H1 (cell line): ENCODE results near the gene TOM1L2. TPM values are rescaled to one million over a fixed set of nuclear protein-coding genes. Genes with fewer than 3 reads are reported as not detected.

ENCODE experiments used
- CTCF ChIA-PET: fragments of 300-600 bp; sonication (Branson Sonifier 250); formaldehyde crosslinking; loops from one replicate; lab custom pipeline; 2021; ENCODE audit not compliant: partially characterized antibody; lab: Charles Lee
- POLR2A ChIA-PET: fragments of 300-600 bp; sonication (Branson Sonifier 250); formaldehyde crosslinking; loops from one replicate; lab custom pipeline; 2021; ENCODE audit warnings: inconsistent platforms; ENCODE audit not compliant: partially characterized antibody; lab: Charles Lee
- DNase-seq, 2 experiments: peaks; one replicate each; pipeline versions ENCODE4 v3.0.0 to v3.0.0-alpha.2; 2010 to 2022; ENCODE audit warnings: low spot score in 2 of 2, low read depth in 1 of 2, mixed read lengths in 1 of 2
- FAIRE-seq: peaks from 2 replicates; lab custom pipeline; 2011; peaks lifted over from hg19 to GRCh38; lab: Jason Lieb, UNC
- H2AFZ ChIP-seq: 2 replicates; pipeline ENCODE4 v1.8.1; 2012; ENCODE audit warnings: low read length, inconsistent platforms
- H2AK5ac ChIP-seq: 2 replicates; pipeline ENCODE4 v1.6.1; 2013; ENCODE audit warnings: low read depth, low read length
- H2BK120ac ChIP-seq: replicated peaks from 2 replicates; pipeline ENCODE3; 2013; ENCODE audit warnings: low read depth, low read length, inconsistent platforms
- H2BK12ac ChIP-seq: 2 replicates; pipeline ENCODE4 v1.6.1; 2013; ENCODE audit warnings: low read depth, low read length
- H2BK15ac ChIP-seq: 2 replicates; pipeline ENCODE4 v1.6.1; 2013; ENCODE audit warnings: low read length
- H2BK20ac ChIP-seq: 2 replicates; pipeline ENCODE4 v1.6.1; 2013; ENCODE audit warnings: low read length
- H2BK5ac ChIP-seq: 2 replicates; pipeline ENCODE4 v1.6.1; 2013; ENCODE audit warnings: low read depth, low read length
- H3K14ac ChIP-seq: 2 replicates; pipeline ENCODE4 v1.6.1; 2013; ENCODE audit warnings: inconsistent platforms; ENCODE audit not compliant: insufficient read length
- H3K18ac ChIP-seq: 2 replicates; pipeline ENCODE4 v1.6.1; 2013; ENCODE audit warnings: low read length; ENCODE audit errors: extremely low read depth
- H3K23ac ChIP-seq: 2 replicates; pipeline ENCODE4 v1.6.1; 2013; ENCODE audit warnings: inconsistent platforms; ENCODE audit not compliant: insufficient read length
- H3K23me2 ChIP-seq: 2 replicates; pipeline ENCODE4 v1.6.1; 2013; ENCODE audit warnings: low read depth, low read length
- H3K27ac ChIP-seq: 2 replicates; pipeline ENCODE4 v1.6.1; 2011; ENCODE audit warnings: low read depth, low read length, inconsistent platforms
- H3K27me3 ChIP-seq, 4 experiments: replicated peaks in 1 of 4; 1 replicate in 1 of 4; 2 replicates in 3 of 4; pipeline versions ENCODE4 v1.6.1 to v1.8.1; 2011 to 2013; ENCODE audit warnings: low read length in 3 of 4, mild to moderate bottlenecking in 3 of 4, inconsistent platforms in 2 of 4, mixed read lengths in 2 of 4, moderate library complexity in 1 of 4; ENCODE audit not compliant: control insufficient read depth in 3 of 4, insufficient read depth in 3 of 4; ENCODE audit errors: extremely low read depth in 1 of 4
- H3K36me3 ChIP-seq, 4 experiments: 2 replicates each; pipeline versions ENCODE4 v1.6.1 to v1.8.1; 2011 to 2013; ENCODE audit warnings: mild to moderate bottlenecking in 4 of 4, low read length in 3 of 4, moderate library complexity in 2 of 4, control low read depth in 1 of 4, inconsistent platforms in 1 of 4; ENCODE audit not compliant: insufficient read depth in 4 of 4, control insufficient read depth in 2 of 4
- H3K4ac ChIP-seq: replicated peaks from 2 replicates; pipeline ENCODE3; 2013; ENCODE audit warnings: low read length, low read depth, mixed read lengths, inconsistent platforms; ENCODE audit not compliant: insufficient read length
- H3K4me1 ChIP-seq, 4 experiments: replicated peaks in 1 of 4; 1 replicate in 1 of 4; 2 replicates in 3 of 4; pipeline versions ENCODE4 v1.6.1 to v1.8.1; 2011 to 2013; ENCODE audit warnings: low read length in 3 of 4, inconsistent platforms in 2 of 4, mixed read lengths in 1 of 4; ENCODE audit not compliant: insufficient read depth in 4 of 4, control insufficient read depth in 3 of 4
- H3K4me2 ChIP-seq, 2 experiments: 2 replicates each; pipeline versions ENCODE4 v1.6.1 to v1.8.1; 2011 to 2013; ENCODE audit warnings: low read depth in 2 of 2, low read length in 2 of 2, control low read depth in 1 of 2, inconsistent platforms in 1 of 2, mild to moderate bottlenecking in 1 of 2; ENCODE audit not compliant: insufficient read depth in 1 of 2
- H3K4me3 ChIP-seq, 4 experiments: fragments of 200-600, 300-600 bp in 1 of 4; sonication (generic), shearing (Covaris generic), sonication (Bioruptor Twin) in 1 of 4; 2 replicates each; pipeline versions ENCODE4 v1.5.1 to v1.8.1; 2011 to 2016; ENCODE audit warnings: low read length in 4 of 4, low read depth in 3 of 4, control low read depth in 2 of 4, inconsistent platforms in 2 of 4, mild to moderate bottlenecking in 2 of 4, mixed read lengths in 1 of 4, moderate library complexity in 1 of 4; ENCODE audit not compliant: insufficient read depth in 2 of 4; ENCODE audit errors: extremely low read depth in 1 of 4
- H3K56ac ChIP-seq: replicated peaks from 2 replicates; pipeline ENCODE3; 2013; ENCODE audit warnings: low read depth, mild to moderate bottlenecking, mixed read lengths, low read length, inconsistent platforms; ENCODE audit not compliant: insufficient read length
- H3K79me1 ChIP-seq: 2 replicates; pipeline ENCODE4 v1.6.1; 2013; ENCODE audit warnings: low read depth, low read length, control low read depth
- H3K79me2 ChIP-seq, 2 experiments: 2 replicates each; pipeline versions ENCODE4 v1.6.1 to v1.8.1; 2012 to 2013; ENCODE audit warnings: low read length in 2 of 2, mild to moderate bottlenecking in 2 of 2, inconsistent platforms in 1 of 2; ENCODE audit not compliant: insufficient read depth in 2 of 2, control insufficient read depth in 1 of 2
- H3K9ac ChIP-seq, 4 experiments: replicated peaks in 1 of 4; 1 replicate in 1 of 4; 2 replicates in 3 of 4; pipeline versions ENCODE4 v1.6.1 to v1.8.1; 2011 to 2013; ENCODE audit warnings: low read depth in 3 of 4, low read length in 3 of 4, control low read depth in 2 of 4, mild to moderate bottlenecking in 2 of 4, moderate library complexity in 2 of 4, inconsistent platforms in 1 of 4; ENCODE audit errors: extremely low read depth in 1 of 4
- H3K9me3 ChIP-seq, 2 experiments: 2 replicates each; pipeline versions ENCODE4 v1.6.1 to v1.8.1; 2012 to 2013; ENCODE audit warnings: mild to moderate bottlenecking in 2 of 2, moderate library complexity in 2 of 2, control low read depth in 1 of 2, inconsistent platforms in 1 of 2, low read depth in 1 of 2, low read length in 1 of 2, mixed read lengths in 1 of 2; ENCODE audit not compliant: insufficient read depth in 2 of 2
- H4K20me1 ChIP-seq, 2 experiments: replicated peaks in 1 of 2; 2 replicates each; pipeline versions ENCODE3 to v1.8.1; 2011 to 2013; ENCODE audit warnings: inconsistent platforms in 2 of 2, low read length in 2 of 2, mild to moderate bottlenecking in 1 of 2; ENCODE audit not compliant: insufficient read depth in 2 of 2, control insufficient read depth in 1 of 2
- H4K5ac ChIP-seq: 2 replicates; pipeline ENCODE4 v1.6.1; 2013; ENCODE audit warnings: low read length, low read depth, mixed read lengths, inconsistent platforms; ENCODE audit not compliant: insufficient read length
- H4K8ac ChIP-seq: 2 replicates; pipeline ENCODE4 v1.8.0; 2013; ENCODE audit warnings: mild to moderate bottlenecking, moderate library complexity, low read length, inconsistent platforms; ENCODE audit not compliant: insufficient read depth; ENCODE audit errors: extremely low read depth
- H4K91ac ChIP-seq: replicated peaks from 2 replicates; pipeline ENCODE3; 2013; ENCODE audit warnings: low read length, mixed read lengths, inconsistent platforms; ENCODE audit not compliant: insufficient read length
- CBX5 ChIP-seq: fragments of 300-800, 300-1000 bp; sonication (generic); IDR thresholded peaks from 2 replicates; pipeline ENCODE4 v1.7.1; 2016; ENCODE audit warnings: antibody characterized with exemption, low read length, low read depth
- CEBPB ChIP-seq: IDR thresholded peaks from 2 replicates; pipeline ENCODE4 v1.6.1; 2012; ENCODE audit warnings: low read depth, low read length
- CHD1 ChIP-seq: IDR thresholded peaks from 2 replicates; pipeline ENCODE4 v1.6.1; 2012; ENCODE audit warnings: low read depth, low read length, improper control_type of control experiment
- CREB1 ChIP-seq: IDR thresholded peaks from 2 replicates; pipeline ENCODE4 v1.6.1; 2012; ENCODE audit warnings: inconsistent platforms
- GABPA ChIP-seq: IDR thresholded peaks from 2 replicates; pipeline ENCODE4 v1.6.1; 2011; ENCODE audit warnings: mild to moderate bottlenecking, low read length, moderate library complexity, borderline replicate concordance; ENCODE audit not compliant: insufficient read depth
- HDAC2 ChIP-seq, 2 experiments: fragments of 300-600 bp in 1 of 2; sonication (generic) in 1 of 2; IDR thresholded peaks; 2 replicates each; pipeline ENCODE4 v1.6.1; 2011 to 2012; ENCODE audit warnings: low read depth in 2 of 2, low read length in 2 of 2, mild to moderate bottlenecking in 2 of 2, moderate library complexity in 2 of 2, borderline replicate concordance in 1 of 2, inconsistent platforms in 1 of 2
- JUN ChIP-seq: IDR thresholded peaks from 2 replicates; pipeline ENCODE4 v1.6.1; 2011; ENCODE audit warnings: low read depth, mild to moderate bottlenecking, improper control_type of control experiment, low read length
- KDM1A ChIP-seq: fragments of 200-600, 300-600 bp; sonication (generic); IDR thresholded peaks from 2 replicates; pipeline ENCODE4 v1.7.1; 2016; ENCODE audit warnings: mild to moderate bottlenecking, low read length, borderline replicate concordance
- POLR2AphosphoS5 ChIP-seq: IDR thresholded peaks from 2 replicates; pipeline ENCODE4 v1.6.1; 2011; ENCODE audit warnings: low read depth, low read length
- RFX5 ChIP-seq: IDR thresholded peaks from 2 replicates; pipeline ENCODE4 v1.6.1; 2011; ENCODE audit warnings: low read depth, low read length, improper control_type of control experiment, borderline replicate concordance
- WGBS, 2 experiments: shearing (Covaris generic) in 1 of 2; methylation state at CpG; one replicate each; pipeline versions ENCODE4 v1.1.6 to v1.1.7; 2013 to 2015; ENCODE audit warnings: low lambda C conversion rate in 2 of 2, mixed read lengths in 2 of 2, inconsistent platforms in 1 of 2, low coverage in 1 of 2, missing lambda C conversion rate in 1 of 2; ENCODE audit not compliant: insufficient replicate concordance in 2 of 2, insufficient coverage in 1 of 2, insufficient read length in 1 of 2; ENCODE audit errors: extremely low coverage in 1 of 2, missing lambda C conversion rate in 1 of 2; 5-methylcytosine and 5-hydroxymethylcytosine counted together
- polyA plus RNA-seq, 7 experiments: library from polyadenylated mRNA; depleted of rRNA in 3 of 7; stranded (reverse) in 5 of 7; unstranded in 2 of 7; fragments of >200 nt in 5 of 7; fragments of 200-250 nt in 2 of 7; gene quantifications; 1 replicate in 5 of 7; 2 replicates in 1 of 7; 4 replicates in 1 of 7; pipeline versions ENCODE4 v1.2.1 to v1.2.3, GENCODE V29; 2011 to 2013; ENCODE audit warnings: missing spikeins in 2 of 7, mixed read lengths in 2 of 7
- total RNA-seq: library from RNA; stranded (reverse); fragmentation: NEBNext Ultra II Directional; extraction: Animal tissue kit (Norgen Biotek cat#: 25700); gene quantifications from 2 replicates; pipeline ENCODE4 v1.2.1, GENCODE V29; 2021
- TF ChIP-seq, protein P1 (sequence below): IDR thresholded peaks from 2 replicates; pipeline ENCODE4 v1.6.1; 2012; ENCODE audit warnings: low read length, inconsistent platforms

Gene TOM1L2
- total and polyA plus RNA-seq, 2 of the 8 experiments (the other 6 are each of a cell fraction or from before 2014, with no cell fraction given): 2.0 to 3.4 TPM

- ChIA-PET POLR2A (interaction anchor here (3.3 kb wide), 1 partner anchor 7 kb away, joined by 16 read pairs; no protein-coding TSS in a partner anchor), CTCF (interaction anchor here (0.7 to 1.7 kb wide), 4 partner anchors 16 to 121 kb away, joined by 3 to 4 read pairs (median 4); no protein-coding TSS in a partner anchor)
- Histone ChIP-seq H3K4ac (no peak overlapping the region), H2BK15ac (no peak overlapping the region), H4K20me1 (peaks cover 0 to 5% of the 10 kb centered on the region in 2 experiments), H3K14ac (no peak overlapping the region), H4K91ac (no peak overlapping the region), H2AK5ac (no peak overlapping the region), H3K4me3 (no peak overlapping the region), H3K79me2 (no peaks in the 10 kb centered on the region), H3K4me2 (no peak overlapping the region), H3K18ac (no peak overlapping the region), H3K23me2 (no peaks in the 10 kb centered on the region), H2BK12ac (no peak overlapping the region), H2BK20ac (no peak overlapping the region), H3K9me3 (no peaks in the 10 kb centered on the region), H3K9ac (no peak overlapping the region), H2BK5ac (no peak overlapping the region), H3K4me1 (peaks cover 0 to 7% (median 0%) of the 10 kb centered on the region in 4 experiments; a peak in 1 of 7 replicates), H4K8ac (no peak overlapping the region), H3K27ac (no peak overlapping the region), H2BK120ac (no peak overlapping the region), H4K5ac (no peak overlapping the region), H3K79me1 (no peaks in the 10 kb centered on the region; the same call in 1 of the 2 replicates), H3K36me3 (no peaks in the 10 kb centered on the region; a peak in 1 of 8 replicates), H2AFZ (no peak overlapping the region), H3K27me3 (no peaks in the 10 kb centered on the region), H3K23ac (no peak overlapping the region), H3K56ac (no peak overlapping the region)
- DNase-seq (no peak), FAIRE-seq (no peak)
- WGBS, 2 experiments: 90% methylated on average over 8 of the region's 8 CpGs; no CpG with 5 or more reads in 1 of the 2 experiments
- no peak for TF ChIP-seq CBX5
- TF ChIP-seq JUN: no peak
- no peak for TF ChIP-seq POLR2AphosphoS5
- no peak for TF ChIP-seq CEBPB
- TF ChIP-seq KDM1A: no peak
- TF ChIP-seq GABPA: no peak
- TF ChIP-seq RFX5: no peak
- TF ChIP-seq CHD1: no peak
- TF ChIP-seq CREB1: no peak
- TF ChIP-seq, protein P1, sequence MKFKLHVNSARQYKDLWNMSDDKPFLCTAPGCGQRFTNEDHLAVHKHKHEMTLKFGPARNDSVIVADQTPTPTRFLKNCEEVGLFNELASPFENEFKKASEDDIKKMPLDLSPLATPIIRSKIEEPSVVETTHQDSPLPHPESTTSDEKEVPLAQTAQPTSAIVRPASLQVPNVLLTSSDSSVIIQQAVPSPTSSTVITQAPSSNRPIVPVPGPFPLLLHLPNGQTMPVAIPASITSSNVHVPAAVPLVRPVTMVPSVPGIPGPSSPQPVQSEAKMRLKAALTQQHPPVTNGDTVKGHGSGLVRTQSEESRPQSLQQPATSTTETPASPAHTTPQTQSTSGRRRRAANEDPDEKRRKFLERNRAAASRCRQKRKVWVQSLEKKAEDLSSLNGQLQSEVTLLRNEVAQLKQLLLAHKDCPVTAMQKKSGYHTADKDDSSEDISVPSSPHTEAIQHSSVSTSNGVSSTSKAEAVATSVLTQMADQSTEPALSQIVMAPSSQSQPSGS: no peak
- TF ChIP-seq HDAC2 (IDR thresholded peaks at IDR 0.05; ENCODE audit: borderline replicate concordance in 1 of 2, low read depth in 2 of 2, low read length in 2 of 2): no peak
Observed at GRCh38 chr17:18009609-18010420, 37.6 kb upstream of the TOM1L2 start.
